Endodermal cell (in vitro differentiated cells): Measurements from ENCODE around the gene HNRNPA3. TPM values are rescaled to one million over a fixed set of nuclear protein-coding genes. Genes with fewer than 3 reads are reported as not detected.

Source experiments
- DNase-seq: peaks from one replicate; pipeline ENCODE4 v3.0.0-alpha.2; 2017
- H3K27ac ChIP-seq: 2 replicates; pipeline ENCODE4 v1.5.1; 2013; ENCODE audit warnings: mild to moderate bottlenecking, low read depth, low read length, moderate library complexity
- H3K27me3 ChIP-seq: 2 replicates; pipeline ENCODE4 v1.6.1; 2013; ENCODE audit warnings: mild to moderate bottlenecking, low read length, moderate library complexity; ENCODE audit not compliant: insufficient read depth, control insufficient read depth, poor library complexity, severe bottlenecking
- H3K36me3 ChIP-seq: 2 replicates; pipeline ENCODE4 v1.7.0; 2013; ENCODE audit warnings: mild to moderate bottlenecking, low read length, moderate library complexity; ENCODE audit not compliant: control insufficient read depth, insufficient read depth
- H3K4me1 ChIP-seq: one replicate; pipeline ENCODE4 v1.7.0; 2013; ENCODE audit warnings: low read length; ENCODE audit not compliant: control insufficient read depth, insufficient read depth
- H3K4me3 ChIP-seq: 2 replicates; pipeline ENCODE4 v1.5.1; 2013; ENCODE audit warnings: mild to moderate bottlenecking, low read length, moderate library complexity
- H3K9ac ChIP-seq: 2 replicates; pipeline ENCODE4 v1.6.1; 2013; ENCODE audit warnings: mild to moderate bottlenecking, low read length, moderate library complexity; ENCODE audit not compliant: poor library complexity, severe bottlenecking; ENCODE audit errors: extremely low read depth
- H3K9me3 ChIP-seq: 2 replicates; pipeline ENCODE4 v1.6.1; 2013; ENCODE audit warnings: mild to moderate bottlenecking, low read length, moderate library complexity; ENCODE audit not compliant: control insufficient read depth
- H3K27ac Mint-ChIP-seq: 2 replicates; pipeline ENCODE4 v1.8.0; 2020; ENCODE audit warnings: mixed read lengths
- H3K27me3 Mint-ChIP-seq: 2 replicates; pipeline ENCODE4 v1.8.0; 2021; ENCODE audit warnings: mild to moderate bottlenecking, mixed read lengths; ENCODE audit not compliant: insufficient read depth
- H3K36me3 Mint-ChIP-seq: 2 replicates; pipeline ENCODE4 v1.8.0; 2020; ENCODE audit warnings: low read depth, mixed read lengths
- H3K4me1 Mint-ChIP-seq: 2 replicates; pipeline ENCODE4 v1.8.0; 2020; ENCODE audit warnings: mixed read lengths
- H3K4me3 Mint-ChIP-seq: 2 replicates; pipeline ENCODE4 v1.8.0; 2020; ENCODE audit warnings: mild to moderate bottlenecking, moderate library complexity, mixed read lengths
- H3K9me3 Mint-ChIP-seq: 2 replicates; pipeline ENCODE4 v1.8.0; 2020; ENCODE audit warnings: mild to moderate bottlenecking, mixed read lengths
- WGBS, 2 experiments: methylation state at CpG; one replicate each; pipeline versions ENCODE4 v1.1.5 to v1.1.7; 2013; ENCODE audit warnings: missing lambda C conversion rate in 2 of 2, mixed read lengths in 1 of 2; ENCODE audit not compliant: insufficient coverage in 1 of 2, insufficient read length in 1 of 2; 5-methylcytosine and 5-hydroxymethylcytosine counted together
- total RNA-seq, 2 donors: library from RNA; stranded (reverse); fragmentation: NEBNext Ultra II Directional in 1 of 2; extraction: Animal tissue kit (Norgen Biotek cat#: 25700) in 1 of 2; gene quantifications; 2 replicates in 1 of 2; 3 replicates in 1 of 2; pipeline ENCODE4 v1.2.1, GENCODE V29; 2021
- TF ChIP-seq, protein P1 (sequence below): fragments of 200-600 bp; sonication (generic); conservative IDR thresholded peaks from 2 replicates; pipeline ENCODE4 v1.5.0; 2021; ENCODE audit warnings: antibody characterized with exemption, mild to moderate bottlenecking

The HNRNPA3 gene
- total RNA-seq, 2 donors from 2014 or later: 323 to 413 TPM

DNA sequence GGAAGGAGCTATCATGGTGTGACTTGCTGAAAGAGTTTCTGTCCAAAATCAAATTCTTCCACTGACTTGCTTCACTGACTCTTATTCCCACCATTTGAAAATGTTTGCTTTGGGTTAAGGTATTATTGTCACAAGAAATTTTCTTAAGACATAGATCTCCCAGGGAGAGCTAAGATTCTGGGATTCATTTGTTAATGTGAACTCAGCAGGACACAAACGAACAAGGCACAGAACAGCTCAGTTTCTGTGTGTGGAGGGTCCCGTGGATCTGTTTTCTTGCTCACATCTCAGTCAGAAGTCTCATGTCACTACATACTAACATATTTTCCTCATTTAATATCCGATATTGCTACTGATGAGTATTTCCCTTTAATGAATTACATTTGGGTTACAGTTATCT, 8.2 kb upstream of the HNRNPA3 start:
- TF ChIP-seq, protein P1, sequence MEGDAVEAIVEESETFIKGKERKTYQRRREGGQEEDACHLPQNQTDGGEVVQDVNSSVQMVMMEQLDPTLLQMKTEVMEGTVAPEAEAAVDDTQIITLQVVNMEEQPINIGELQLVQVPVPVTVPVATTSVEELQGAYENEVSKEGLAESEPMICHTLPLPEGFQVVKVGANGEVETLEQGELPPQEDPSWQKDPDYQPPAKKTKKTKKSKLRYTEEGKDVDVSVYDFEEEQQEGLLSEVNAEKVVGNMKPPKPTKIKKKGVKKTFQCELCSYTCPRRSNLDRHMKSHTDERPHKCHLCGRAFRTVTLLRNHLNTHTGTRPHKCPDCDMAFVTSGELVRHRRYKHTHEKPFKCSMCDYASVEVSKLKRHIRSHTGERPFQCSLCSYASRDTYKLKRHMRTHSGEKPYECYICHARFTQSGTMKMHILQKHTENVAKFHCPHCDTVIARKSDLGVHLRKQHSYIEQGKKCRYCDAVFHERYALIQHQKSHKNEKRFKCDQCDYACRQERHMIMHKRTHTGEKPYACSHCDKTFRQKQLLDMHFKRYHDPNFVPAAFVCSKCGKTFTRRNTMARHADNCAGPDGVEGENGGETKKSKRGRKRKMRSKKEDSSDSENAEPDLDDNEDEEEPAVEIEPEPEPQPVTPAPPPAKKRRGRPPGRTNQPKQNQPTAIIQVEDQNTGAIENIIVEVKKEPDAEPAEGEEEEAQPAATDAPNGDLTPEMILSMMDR: no peak
- no peak overlapping the region for H3K4me3 Mint-ChIP-seq
- Histone ChIP-seq H3K36me3 (no peaks in the 10 kb centered on the region), H3K27me3 (no peaks in the 10 kb centered on the region), H3K4me3 (no peak overlapping the region), H3K9ac (no peak overlapping the region), H3K27ac (no peak overlapping the region), H3K4me1 (peaks cover 7% of the 10 kb centered on the region), H3K9me3 (no peaks in the 10 kb centered on the region)
- peaks cover 3% of the 10 kb centered on the region for H3K9me3 Mint-ChIP-seq
- no peaks in the 10 kb centered on the region for H3K36me3 Mint-ChIP-seq
- no peak for DNase-seq
- WGBS, 2 experiments: 5 to 21% methylated on average over 3 of the region's 3 CpGs
- peaks cover 51% of the 10 kb centered on the region for H3K27me3 Mint-ChIP-seq
- H3K4me1 Mint-ChIP-seq: peaks cover 31% of the 10 kb centered on the region
- no peak overlapping the region for H3K27ac Mint-ChIP-seq

DNA sequence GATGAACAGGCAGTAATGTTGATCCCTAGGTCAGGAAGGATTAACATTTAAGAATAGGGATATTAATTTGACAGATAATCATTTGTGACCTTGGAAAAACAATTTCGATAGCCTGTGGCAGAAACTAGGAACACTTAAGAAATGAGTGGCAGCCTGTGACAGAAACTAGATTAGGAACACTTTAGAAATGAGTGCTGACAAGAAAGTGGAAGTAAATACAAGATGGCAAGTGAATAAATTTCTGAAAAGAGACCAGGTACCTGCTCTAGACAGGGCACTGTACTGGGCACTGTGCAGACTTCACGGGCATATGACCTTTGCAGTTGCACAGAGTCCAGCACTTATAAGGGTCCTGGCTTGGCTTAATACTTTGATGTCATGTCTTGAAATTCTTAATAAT, 5.5 kb upstream of the HNRNPA3 start:
- H3K27me3 ChIP-seq: no peaks in the 10 kb centered on the region
- Mint-ChIP-seq H3K4me3 (no peak overlapping the region), H3K27me3 (peaks cover 46% of the 10 kb centered on the region), H3K27ac (no peak overlapping the region), H3K4me1 (peaks cover 40% of the 10 kb centered on the region), H3K9me3 (peaks cover under 1% of the 10 kb centered on the region), H3K36me3 (no peaks in the 10 kb centered on the region)
- no peak overlapping the region for H3K4me3 ChIP-seq
- no peaks in the 10 kb centered on the region for H3K36me3 ChIP-seq
- DNase-seq: no peak
- H3K27ac ChIP-seq: no peak overlapping the region
- peaks cover 11% of the 10 kb centered on the region for H3K4me1 ChIP-seq
- H3K9me3 ChIP-seq: no peaks in the 10 kb centered on the region
- no peak overlapping the region for H3K9ac ChIP-seq
- WGBS, 2 experiments: 92 to 97% methylated on average over 2 of the region's 2 CpGs
- TF ChIP-seq, protein P1: no peak

DNA sequence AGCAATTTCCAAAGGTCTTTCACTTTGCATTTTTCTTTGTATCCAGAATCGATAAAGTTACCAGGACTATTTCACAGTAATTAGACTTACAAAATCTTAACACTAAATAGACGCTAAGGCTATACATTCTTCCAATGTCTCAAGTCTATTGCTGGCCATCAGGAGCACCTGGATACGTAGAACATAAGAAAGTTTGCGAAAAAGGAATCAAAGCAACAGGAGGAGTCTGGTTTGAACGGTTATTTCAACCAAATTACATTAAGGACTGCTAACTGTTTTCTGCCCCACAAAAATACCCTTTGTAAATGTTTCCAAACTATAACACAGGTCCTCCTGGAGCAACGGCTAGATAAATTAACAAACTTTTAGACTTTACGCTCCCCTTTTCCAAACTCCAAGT, 1.4 kb upstream of the HNRNPA3 start:
- Histone ChIP-seq H3K27me3 (no peaks in the 10 kb centered on the region), H3K9me3 (no peaks in the 10 kb centered on the region), H3K9ac (peak overlapping the region; percentile 99), H3K36me3 (peaks cover 26% of the 10 kb centered on the region), H3K4me1 (peaks cover 4% of the 10 kb centered on the region), H3K27ac (peak overlapping the region; percentile 98), H3K4me3 (peak overlapping the region; percentile 82)
- no peaks in the 10 kb centered on the region for H3K9me3 Mint-ChIP-seq
- TF ChIP-seq, protein P1: no peak
- H3K27me3 Mint-ChIP-seq: peaks cover 15% of the 10 kb centered on the region
- H3K4me1 Mint-ChIP-seq: peaks cover 30% of the 10 kb centered on the region
- H3K4me3 Mint-ChIP-seq: peak overlapping the region; percentile 91
- DNase-seq: no peak
- H3K27ac Mint-ChIP-seq: peak overlapping the region; percentile 100
- WGBS, 2 experiments: 63 to 84% methylated on average over 3 to 7 of the region's 7 CpGs
- H3K36me3 Mint-ChIP-seq: peaks cover 28% of the 10 kb centered on the region
